Colonic mucosa (tissue), 4 donors: ENCODE measurements around the gene PCDHGA5. TPM values are rescaled to one million over a fixed set of nuclear protein-coding genes. Genes with fewer than 3 reads are reported as not detected.
A peak's percentile ranks its signal among the peaks of the same experiment; 100 is the strongest.
"Not testable (repeated sequence)": the region's sequence is repeated elsewhere in the genome, so short reads cannot be mapped to it uniquely, and the experiment has no call there.

ENCODE experiments used
- DNase-seq: peaks from one replicate; pipeline ENCODE4 v3.0.0-alpha.2; 2020
- H3K27ac ChIP-seq: fragments of 200-600 bp; one replicate; pipeline ENCODE4 v1.8.0; 2021
- H3K27me3 ChIP-seq: fragments of 200-600 bp; one replicate; pipeline ENCODE4 v1.8.0; 2021
- H3K36me3 ChIP-seq: fragments of 200-600 bp; one replicate; pipeline ENCODE4 v1.8.0; 2021
- H3K4me1 ChIP-seq: fragments of 200-600 bp; one replicate; pipeline ENCODE4 v1.8.0; 2021; ENCODE audit warnings: mild to moderate bottlenecking
- H3K4me3 ChIP-seq: fragments of 200-600 bp; one replicate; pipeline ENCODE4 v1.8.0; 2021
- H3K9ac ChIP-seq, 2 donors: one replicate each; pipeline ENCODE4 v1.7.0; 2013; ENCODE audit warnings: control low read depth in 2 of 2, low read depth in 2 of 2, low read length in 2 of 2
- H3K9me3 ChIP-seq: fragments of 200-600 bp; one replicate; pipeline ENCODE4 v1.8.0; 2021
- CTCF ChIP-seq: fragments of 200-600 bp; IDR thresholded peaks from one replicate; pipeline ENCODE4 v1.8.0; 2022; ENCODE audit warnings: antibody characterized with exemption, mild to moderate bottlenecking
- intact Hi-C: fragments of 100-400 bp; cut with DNase I; formaldehyde crosslinking; loops from one replicate; pipeline ENCODE4 v1.14.1; 2022
- total RNA-seq, 2 donors: library from RNA; stranded (reverse); fragmentation: NEBNext Ultra II Directional in 1 of 2; extraction: Animal tissue kit (Norgen Biotek cat#: 25700) in 1 of 2; gene quantifications; one replicate each; pipeline ENCODE4 v1.2.1, GENCODE V29; 2021
- donor health status: healthy.
- donor health status: DM: no; HTN: no; CAD: no.
- donor health status: DM: no; HTN: no; CAD: no.

The PCDHGA5 gene
- total RNA-seq, 2 donors from 2014 or later = 0.52 to 1.1 TPM

- H3K4me3 ChIP-seq = no peak overlapping the region
- H3K9me3 ChIP-seq = peaks cover 9% of the 10 kb centered on the region
- H3K27ac ChIP-seq = no peak overlapping the region
- no peaks in the 10 kb centered on the region for H3K27me3 ChIP-seq
- DNase-seq = no peak
- H3K9ac ChIP-seq = no peak overlapping the region
- no peaks in the 10 kb centered on the region for H3K36me3 ChIP-seq
- intact Hi-C loops = loop anchor here (10.0 kb wide), 2 partner anchors 115 to 155 kb away; no protein-coding TSS in a partner anchor
- H3K4me1 ChIP-seq = no peaks in the 10 kb centered on the region
- no peak for TF ChIP-seq CTCF
These were observed 45.8 kb downstream of the PCDHGA5 start for GRCh38 chr5:141409598-141410306.

- intact Hi-C loops = loop anchor here (10.0 kb wide), 2 partner anchors 113 to 153 kb away; no protein-coding TSS in a partner anchor
- no peak for TF ChIP-seq CTCF
- H3K36me3 ChIP-seq = no peaks in the 10 kb centered on the region
- H3K9ac ChIP-seq = no peak overlapping the region
- no peak overlapping the region for H3K4me3 ChIP-seq
- no peak for DNase-seq
- no peak overlapping the region for H3K27ac ChIP-seq
- peaks cover 9% of the 10 kb centered on the region for H3K9me3 ChIP-seq
- no peaks in the 10 kb centered on the region for H3K27me3 ChIP-seq
- no peaks in the 10 kb centered on the region for H3K4me1 ChIP-seq
These were observed 47.6 kb downstream of the PCDHGA5 start for GRCh38 chr5:141411575-141411974.

- H3K4me3 ChIP-seq = peak within 1 kb of the TSS; percentile 28
- peak; percentile 26 for TF ChIP-seq CTCF
- H3K27me3 ChIP-seq = no peaks in the 10 kb centered on the region
- no peak within 1 kb of the TSS for H3K27ac ChIP-seq
- peaks cover 9% of the 10 kb centered on the region for H3K9me3 ChIP-seq
- H3K4me1 ChIP-seq = no peaks in the 10 kb centered on the region
- H3K9ac ChIP-seq = peak within 1 kb of the TSS in 1 of 2 donors; percentile 26
- H3K36me3 ChIP-seq = no peaks in the 10 kb centered on the region
- peak; percentile 67 for DNase-seq
- intact Hi-C loops = loop anchor here (10.0 kb wide), 2 partner anchors 112 to 152 kb away; no protein-coding TSS in a partner anchor
These were observed 49.0 kb downstream of the PCDHGA5 start, which contains the start of gene PCDHGA10 for GRCh38 chr5:141412854-141413539. TSS of gene PCDHGA10 (plus strand) at chr5:141412987. CDS start at chr5:141413176, 189 bp downstream.

GRCh38 chr5:141413540-141414069 is 49.6 kb downstream of the PCDHGA5 start:
- intact Hi-C loops = loop anchor here (10.0 kb wide), 2 partner anchors 111 to 151 kb away; no protein-coding TSS in a partner anchor
- Histone ChIP-seq H3K27ac (no peak overlapping the region), H3K9ac (peak overlapping the region in 1 of 2 donors; percentile 26), H3K4me3 (peak overlapping the region; percentile 28), H3K27me3 (no peaks in the 10 kb centered on the region), H3K4me1 (no peaks in the 10 kb centered on the region), H3K9me3 (peaks cover 9% of the 10 kb centered on the region), H3K36me3 (no peaks in the 10 kb centered on the region)
- TF ChIP-seq CTCF = no peak
- no peak for DNase-seq

- peaks cover 11% of the 10 kb centered on the region for H3K9me3 ChIP-seq
- not testable (repeated sequence) for DNase-seq, H3K27ac ChIP-seq, H3K27me3 ChIP-seq, H3K9ac ChIP-seq, H3K4me3 ChIP-seq, H3K36me3 ChIP-seq, H3K4me1 ChIP-seq
- intact Hi-C loops = loop anchor here (10.0 kb wide), 2 partner anchors 110 to 150 kb away; no protein-coding TSS in a partner anchor
These were observed 50.7 kb downstream of the PCDHGA5 start for GRCh38 chr5:141414548-141415274.

GRCh38 chr5:141415275-141415618 is 51.3 kb downstream of the PCDHGA5 start:
- H3K36me3 ChIP-seq, H3K9me3 ChIP-seq, H3K9ac ChIP-seq, H3K4me3 ChIP-seq, H3K27me3 ChIP-seq, H3K27ac ChIP-seq, H3K4me1 ChIP-seq, DNase-seq: not testable (repeated sequence)
- intact Hi-C loops = loop anchor here (10.0 kb wide), 2 partner anchors 110 to 150 kb away; no protein-coding TSS in a partner anchor
